BE2C (cell line): ENCODE measurements around the gene PITPNM3.

ENCODE experiments used
- DNase-seq: peaks from one replicate; pipeline ENCODE4 v3.0.0-alpha.2; 2020
- H3K27me3 ChIP-seq: fragments of 250-450 bp; sonication (Bioruptor Pico); 2 replicates; pipeline ENCODE4 v1.5.1; 2020; ENCODE audit warnings: mild to moderate bottlenecking
- H3K36me3 ChIP-seq: fragments of 250-450 bp; sonication (Bioruptor Pico); 2 replicates; pipeline ENCODE4 v1.5.1; 2020; ENCODE audit warnings: mild to moderate bottlenecking
- H3K4me1 ChIP-seq: fragments of 250-450 bp; sonication (Bioruptor Pico); 2 replicates; pipeline ENCODE4 v1.5.1; 2020
- H3K4me3 ChIP-seq: 2 replicates; pipeline ENCODE4 v1.5.1; 2011; ENCODE audit warnings: low read depth, low read length
- H3K9me3 ChIP-seq: fragments of 250-450 bp; sonication (Bioruptor Pico); 2 replicates; pipeline ENCODE4 v1.5.1; 2020
- CTCF ChIP-seq: IDR thresholded peaks from 2 replicates; pipeline ENCODE4 v1.5.1; 2012; ENCODE audit warnings: mild to moderate bottlenecking, low read depth, low read length

Gene PITPNM3

GRCh38 chr17:6495450-6496115 is 60.8 kb downstream of the PITPNM3 start:
- Histone ChIP-seq H3K36me3 (no peaks in the 10 kb centered on the region), H3K9me3 (no peaks in the 10 kb centered on the region), H3K4me1 (no peaks in the 10 kb centered on the region), H3K4me3 (no peak overlapping the region), H3K27me3 (no peaks in the 10 kb centered on the region)
- no peak for TF ChIP-seq CTCF
- DNase-seq, result no peak

- H3K9me3 ChIP-seq, result no peaks in the 10 kb centered on the region
- no peak for DNase-seq
- H3K4me1 ChIP-seq, result no peaks in the 10 kb centered on the region
- H3K36me3 ChIP-seq, result no peaks in the 10 kb centered on the region
- H3K4me3 ChIP-seq, result no peak overlapping the region
- H3K27me3 ChIP-seq, result no peaks in the 10 kb centered on the region
- TF ChIP-seq CTCF, result no peak
Measured at GRCh38 chr17:6494239-6494941, 62.0 kb downstream of the PITPNM3 start.

GRCh38 chr17:6492892-6493674 is 63.3 kb downstream of the PITPNM3 start:
- Histone ChIP-seq H3K36me3 (no peaks in the 10 kb centered on the region), H3K4me1 (no peaks in the 10 kb centered on the region), H3K27me3 (no peaks in the 10 kb centered on the region), H3K9me3 (no peaks in the 10 kb centered on the region), H3K4me3 (no peak overlapping the region)
- TF ChIP-seq CTCF, result no peak
- DNase-seq, result no peak

GRCh38 chr17:6491071-6491700 is 65.2 kb downstream of the PITPNM3 start:
- DNase-seq, result no peak
- Histone ChIP-seq H3K36me3 (no peaks in the 10 kb centered on the region), H3K9me3 (no peaks in the 10 kb centered on the region), H3K27me3 (no peaks in the 10 kb centered on the region; the same call in 1 of the 2 replicates), H3K4me3 (no peak overlapping the region), H3K4me1 (no peaks in the 10 kb centered on the region)
- TF ChIP-seq CTCF, result no peak

- H3K4me1 ChIP-seq, result no peaks in the 10 kb centered on the region
- no peaks in the 10 kb centered on the region for H3K9me3 ChIP-seq
- no peaks in the 10 kb centered on the region for H3K36me3 ChIP-seq
- TF ChIP-seq CTCF, result no peak
- no peak for DNase-seq
- H3K27me3 ChIP-seq, result no peaks in the 10 kb centered on the region; the same call in 1 of the 2 replicates
- H3K4me3 ChIP-seq, result no peak overlapping the region
Measured at GRCh38 chr17:6489016-6489550, 67.3 kb downstream of the PITPNM3 start.
